HL-60/S4 treated with retinoic acid at 250 ng/mL for 4 days and 3 days (cell line): ENCODE results near the gene HLA-DQB1.
"Not testable (repeated sequence)": the region's sequence is repeated elsewhere in the genome, so short reads cannot be mapped to it uniquely, and the experiment has no call there.

Experiments
- in situ Hi-C: fragments of 300-500 bp; cut with MboI; formaldehyde crosslinking; loops from 2 replicates; pipeline ENCODE4 v1.7.0; 2022; ENCODE audit warnings: low sequenced_read_pairs

The HLA-DQB1 gene

GRCh38 chr6:32662836-32663235 is 3.6 kb downstream of the HLA-DQB1 start:
- in situ Hi-C loops: no loop called here

- in situ Hi-C loops: no loop called here
These were observed 4.4 kb downstream of the HLA-DQB1 start for GRCh38 chr6:32662099-32662498.

- in situ Hi-C loops: no loop called here
These were observed 6.4 kb downstream of the HLA-DQB1 start for GRCh38 chr6:32659856-32660595.

- in situ Hi-C loops: no loop called here
These were observed 8.1 kb downstream of the HLA-DQB1 start for GRCh38 chr6:32658268-32658897.

- in situ Hi-C loops: not testable (repeated sequence)
These were observed 8.6 kb downstream of the HLA-DQB1 start for GRCh38 chr6:32657819-32658218.

GRCh38 chr6:32657329-32657728 is 9.1 kb downstream of the HLA-DQB1 start:
- in situ Hi-C loops: not testable (repeated sequence)

- in situ Hi-C loops: no loop called here
These were observed 11.2 kb downstream of the HLA-DQB1 start for GRCh38 chr6:32655203-32655710.

- in situ Hi-C loops: no loop called here
These were observed 21.3 kb downstream of the HLA-DQB1 start for GRCh38 chr6:32645047-32645703.

GRCh38 chr6:32643904-32644303 is 22.6 kb downstream of the HLA-DQB1 start:
- in situ Hi-C loops: no loop called here

- in situ Hi-C loops: no loop called here
These were observed 23.7 kb downstream of the HLA-DQB1 start for GRCh38 chr6:32642720-32643106.

- in situ Hi-C loops: not testable (repeated sequence)
These were observed 24.4 kb downstream of the HLA-DQB1 start for GRCh38 chr6:32641785-32642719.

- in situ Hi-C loops: no loop called here
These were observed 25.3 kb downstream of the HLA-DQB1 start for GRCh38 chr6:32641122-32641521.

GRCh38 chr6:32639440-32640394 is 26.7 kb downstream of the HLA-DQB1 start:
- in situ Hi-C loops: no loop called here

GRCh38 chr6:32638532-32639219 is 27.8 kb downstream of the HLA-DQB1 start:
- in situ Hi-C loops: no loop called here

- in situ Hi-C loops: no loop called here
These were observed 28.6 kb downstream of the HLA-DQB1 start for GRCh38 chr6:32637883-32638282.

- in situ Hi-C loops: no loop called here
These were observed 29.1 kb downstream of the HLA-DQB1 start, which contains the start of gene HLA-DQA1 for GRCh38 chr6:32637219-32637880. Gene HLA-DQA1, plus strand, starts transcription at chr6:32637406. Its CDS starts 53 bp downstream, at chr6:32637459.

GRCh38 chr6:32635526-32636123 is 30.8 kb downstream of the HLA-DQB1 start:
- in situ Hi-C loops: no loop called here

GRCh38 chr6:32629793-32630192 is 36.7 kb downstream of the HLA-DQB1 start:
- in situ Hi-C loops: not testable (repeated sequence)
